Panc1 (cell line): ENCODE data around the gene CACNG6. TPM values are rescaled to one million over a fixed set of nuclear protein-coding genes. Genes with fewer than 3 reads are reported as not detected.
A peak's percentile ranks its signal among the peaks of the same experiment; 100 is the strongest.

Source experiments
- ATAC-seq: fragments of 200-7000 bp; cut with Tn5 transposase; 2 replicates; pipeline ENCODE4 v1.9.1; 2020; ENCODE audit warnings: mild to moderate bottlenecking, moderate library complexity
- BruUV-seq: library from RNA; stranded (reverse); fragments of 400-500 nt; replicated peaks from 2 replicates; lab custom pipeline; 2021; lab: Mats Ljungman, UMichigan
- CTCF ChIA-PET: fragments of 300-600 bp; sonication (Branson Sonifier 250); formaldehyde crosslinking; loops from one replicate; lab custom pipeline; 2022; ENCODE audit warnings: antibody characterized with exemption; lab: Charles Lee
- POLR2A ChIA-PET: fragments of 300-600 bp; sonication (Branson Sonifier 250); formaldehyde crosslinking; loops from one replicate; lab custom pipeline; 2022; ENCODE audit warnings: antibody characterized with exemption; lab: Charles Lee
- DNase-seq: peaks from one replicate; pipeline ENCODE4 v3.0.0-alpha.2; 2010; ENCODE audit warnings: low read depth, low spot score
- H3K27ac ChIP-seq: 2 replicates; pipeline ENCODE4 v1.5.1; 2011; ENCODE audit warnings: mild to moderate bottlenecking, low read length, inconsistent platforms
- H3K27me3 ChIP-seq: fragments of 200-500 bp; sonication (Bioruptor generic); 2 replicates; pipeline ENCODE4 v1.6.0; 2014; ENCODE audit warnings: low read length, inconsistent platforms; ENCODE audit not compliant: control insufficient read depth, insufficient read depth
- H3K36me3 ChIP-seq: fragments of 200-500 bp; sonication (Bioruptor generic); 2 replicates; pipeline ENCODE4 v1.5.1; 2014; ENCODE audit warnings: inconsistent platforms, mild to moderate bottlenecking, low read length, moderate library complexity; ENCODE audit not compliant: control insufficient read depth, insufficient read depth
- H3K4me1 ChIP-seq: 2 replicates; pipeline ENCODE4 v1.5.1; 2011; ENCODE audit warnings: inconsistent platforms, mild to moderate bottlenecking, low read length, moderate library complexity; ENCODE audit not compliant: control insufficient read depth, insufficient read depth
- H3K4me3 ChIP-seq, 2 experiments: 2 replicates each; pipeline ENCODE4 v1.5.1; 2011 to 2012; ENCODE audit warnings: low read depth in 2 of 2, low read length in 2 of 2, mild to moderate bottlenecking in 2 of 2, inconsistent platforms in 1 of 2, moderate library complexity in 1 of 2
- H3K9me3 ChIP-seq: fragments of 200-500 bp; sonication (Bioruptor generic); 2 replicates; pipeline ENCODE4 v1.5.1; 2014; ENCODE audit warnings: low read depth, mild to moderate bottlenecking, inconsistent platforms, low read length, moderate library complexity; ENCODE audit not compliant: control insufficient read depth, insufficient read depth
- CTCF ChIP-seq: fragments of 450-650 bp; IDR thresholded peaks from 2 replicates; pipeline ENCODE4 v1.5.1; 2017; ENCODE audit warnings: mild to moderate bottlenecking
- POLR2AphosphoS5 ChIP-seq: IDR thresholded peaks from 2 replicates; pipeline ENCODE4 v1.6.1; 2012; ENCODE audit warnings: mild to moderate bottlenecking, low read depth, low read length, moderate library complexity
- REST ChIP-seq, 2 experiments: IDR thresholded peaks; 2 replicates each; pipeline ENCODE4 v1.6.1; 2011 to 2012; ENCODE audit warnings: low read depth in 2 of 2, control low read depth in 1 of 2, low read length in 1 of 2, mild to moderate bottlenecking in 1 of 2, moderate library complexity in 1 of 2; ENCODE audit not compliant: insufficient read depth in 1 of 2
- SIN3A ChIP-seq: IDR thresholded peaks from 2 replicates; pipeline ENCODE4 v1.6.1; 2012; ENCODE audit warnings: low read depth, mild to moderate bottlenecking, low read length, moderate library complexity, borderline replicate concordance; ENCODE audit not compliant: insufficient read depth
- TCF7L2 ChIP-seq: IDR thresholded peaks from 2 replicates; pipeline ENCODE4 v1.6.1; 2011; ENCODE audit warnings: mild to moderate bottlenecking, low read depth, low read length, inconsistent platforms
- in situ Hi-C: cut with HindIII; loops from 2 replicates; pipeline ENCODE4 v1.10.0; 2016; ENCODE audit warnings: low sequenced_read_pairs, low pct_unique_long_range_greater_than_20kb
- intact Hi-C: fragments of 100-400 bp; cut with micrococcal nuclease; formaldehyde crosslinking; loops from one replicate; pipeline ENCODE4 v1.10.0; 2022; ENCODE audit not compliant: unreplicated experiment
- total RNA-seq: library from RNA; stranded (reverse); gene quantifications from one replicate; pipeline ENCODE4 v1.2.1, GENCODE V29; 2021; ENCODE audit not compliant: unreplicated experiment

CACNG6 gene
- total RNA-seq, 1 experiment from 2014 or later = 14.6 TPM

- Histone ChIP-seq H3K27ac (peak overlapping the region; percentile 67), H3K9me3 (no peaks in the 10 kb centered on the region), H3K4me3 (peak overlapping the region; percentile 26 to 83; a peak in 3 of 4 replicates), H3K36me3 (no peaks in the 10 kb centered on the region), H3K27me3 (no peaks in the 10 kb centered on the region), H3K4me1 (peaks cover 32% of the 10 kb centered on the region)
- TF ChIP-seq POLR2AphosphoS5 (no peak), SIN3A (no peak), REST (IDR thresholded peaks at IDR 0.05; ENCODE audit: insufficient read depth in 1 of 2, low read depth in 2 of 2, low read length in 1 of 2) (no peak), CTCF (no peak), TCF7L2 (no peak)
- in situ Hi-C loops = no loop called here
- no TSS peak for BruUV-seq
- DNase-seq = no peak
- ATAC-seq = no peak
- ChIA-PET CTCF (interaction anchor here (0.6 kb wide), 1 partner anchor 1268 kb away, joined by 10 read pairs; the partner anchor contains the start of gene TMEM86B), POLR2A (no interaction called here)
- intact Hi-C loops = no loop called here
Measured at GRCh38 chr19:53960187-53960586, 31.2 kb upstream of the CACNG6 start.

GRCh38 chr19:53960886-53961285 is 30.6 kb upstream of the CACNG6 start:
- peak; percentile 58 for ATAC-seq
- in situ Hi-C loops = no loop called here
- Histone ChIP-seq H3K27me3 (no peaks in the 10 kb centered on the region), H3K9me3 (no peaks in the 10 kb centered on the region), H3K27ac (peak overlapping the region; percentile 67), H3K4me1 (peaks cover 34% of the 10 kb centered on the region), H3K4me3 (peak overlapping the region; percentile 26 to 83), H3K36me3 (no peaks in the 10 kb centered on the region)
- TF ChIP-seq REST (IDR thresholded peaks at IDR 0.05; ENCODE audit: insufficient read depth in 1 of 2, low read depth in 2 of 2, low read length in 1 of 2) = no peak
- TF ChIP-seq POLR2AphosphoS5 = no peak
- no peak for TF ChIP-seq CTCF
- TF ChIP-seq TCF7L2 = no peak
- TF ChIP-seq SIN3A = no peak
- intact Hi-C loops = no loop called here
- POLR2A ChIA-PET = no interaction called here
- BruUV-seq = no TSS peak
- no peak for DNase-seq
- CTCF ChIA-PET = no interaction called here
